B cell (primary cell): ENCODE data around the gene ZMYM4. TPM values are rescaled to one million over a fixed set of nuclear protein-coding genes. Genes with fewer than 3 reads are reported as not detected.
A peak's percentile ranks its signal among the peaks of the same experiment; 100 is the strongest.

Source experiments
- ATAC-seq: fragments of 200-7000 bp; cut with Tn5 transposase; one replicate; pipeline ENCODE4 v1.10.0; 2021; ENCODE audit warnings: low read depth, mild to moderate bottlenecking, moderate number of reproducible peaks, moderate library complexity
- CTCF ChIA-PET: fragments of 350-600 bp; sonication (Branson Sonifier 250); formaldehyde crosslinking; loops from one replicate; lab custom pipeline; 2021; ENCODE audit warnings: antibody characterized with exemption, inconsistent platforms; lab: Charles Lee
- POLR2A ChIA-PET: fragments of 350-600 bp; sonication (Branson Sonifier 250); formaldehyde crosslinking; loops from one replicate; lab custom pipeline; 2021; ENCODE audit warnings: antibody characterized with exemption; lab: Charles Lee
- DNase-seq: peaks from one replicate; pipeline ENCODE4 v3.0.0; 2013
- H2AFZ ChIP-seq: 2 replicates; pipeline ENCODE4 v1.6.1; 2012; ENCODE audit warnings: mild to moderate bottlenecking, low read depth, low read length; ENCODE audit not compliant: insufficient read depth, poor library complexity, severe bottlenecking
- H3K27ac ChIP-seq, 2 donors: 1 replicate in 1 of 2; 2 replicates in 1 of 2; pipeline ENCODE4 v1.5.1; 2012 to 2013; ENCODE audit warnings: low read length in 2 of 2, mild to moderate bottlenecking in 2 of 2, moderate library complexity in 1 of 2
- H3K27me3 ChIP-seq, 4 experiments: fragments of 200-600 bp in 1 of 4; sonication (generic) in 1 of 4; replicated peaks in 1 of 4; 1 replicate in 2 of 4; 2 replicates in 2 of 4; pipeline versions ENCODE4 v1.6.1 to v1.7.0; 2013 to 2016; ENCODE audit warnings: low read length in 3 of 4, mild to moderate bottlenecking in 2 of 4, mixed read lengths in 1 of 4, moderate library complexity in 1 of 4; ENCODE audit not compliant: insufficient read depth in 4 of 4, control insufficient read depth in 3 of 4; ENCODE audit errors: control extremely low read depth in 1 of 4
- H3K36me3 ChIP-seq, 2 experiments: replicated peaks in 1 of 2; 1 replicate in 1 of 2; 2 replicates in 1 of 2; pipeline versions ENCODE4 v1.6.1 to v1.7.1; 2013; ENCODE audit warnings: low read length in 1 of 2; ENCODE audit not compliant: insufficient read depth in 2 of 2, control insufficient read depth in 1 of 2; ENCODE audit errors: control extremely low read depth in 1 of 2, extremely low read depth in 1 of 2
- H3K4me1 ChIP-seq, 2 donors: fragments of 200-600 bp in 1 of 2; sonication (generic) in 1 of 2; 1 replicate in 1 of 2; 2 replicates in 1 of 2; pipeline versions ENCODE4 v1.5.1 to v1.6.1; 2013 to 2017; ENCODE audit warnings: low read length in 2 of 2; ENCODE audit not compliant: control insufficient read depth in 2 of 2, insufficient read depth in 2 of 2
- H3K4me2 ChIP-seq: replicated peaks from 2 replicates; pipeline ENCODE3; 2012; ENCODE audit warnings: mild to moderate bottlenecking, low read depth, low read length; ENCODE audit not compliant: poor library complexity, severe bottlenecking
- H3K4me3 ChIP-seq, 5 experiments: fragments of 200-600 bp in 1 of 5; sonication (generic) in 1 of 5; 1 replicate in 3 of 5; 2 replicates in 2 of 5; pipeline versions ENCODE4 v1.5.1 to v1.7.0; 2011 to 2016; ENCODE audit warnings: low read length in 4 of 5, mild to moderate bottlenecking in 4 of 5, low read depth in 2 of 5, control low read depth in 1 of 5, moderate library complexity in 1 of 5; ENCODE audit not compliant: insufficient read depth in 1 of 5; ENCODE audit errors: control extremely low read depth in 1 of 5, extremely low read depth in 1 of 5
- H3K79me2 ChIP-seq: fragments of 200-600 bp; sonication (generic); one replicate; pipeline ENCODE4 v1.6.0; 2016; ENCODE audit warnings: low read length; ENCODE audit not compliant: control insufficient read depth, insufficient read depth
- H3K9ac ChIP-seq: fragments of 200-600 bp; sonication (generic); 2 replicates; pipeline ENCODE4 v1.6.1; 2017; ENCODE audit warnings: mild to moderate bottlenecking, low read length, moderate library complexity
- H3K9me3 ChIP-seq, 3 donors: one replicate each; pipeline versions ENCODE4 v1.6.1 to v1.7.1; 2013; ENCODE audit warnings: low read length in 2 of 3; ENCODE audit not compliant: control insufficient read depth in 2 of 3, insufficient read depth in 1 of 3; ENCODE audit errors: control extremely low read depth in 1 of 3
- H4K20me1 ChIP-seq: 2 replicates; pipeline ENCODE4 v1.6.0; 2012; ENCODE audit warnings: mild to moderate bottlenecking, low read length; ENCODE audit not compliant: insufficient read depth, control insufficient read depth, poor library complexity, severe bottlenecking
- H3K27ac Mint-ChIP-seq: one replicate; pipeline ENCODE4 v1.8.0; 2021; ENCODE audit warnings: mixed read lengths
- H3K27me3 Mint-ChIP-seq: one replicate; pipeline ENCODE4 v1.8.0; 2021; ENCODE audit warnings: mixed read lengths
- H3K4me1 Mint-ChIP-seq: one replicate; pipeline ENCODE4 v1.8.0; 2021; ENCODE audit warnings: mixed read lengths
- H3K4me3 Mint-ChIP-seq: one replicate; pipeline ENCODE4 v1.8.0; 2021; ENCODE audit warnings: mixed read lengths
- H3K9me3 Mint-ChIP-seq: one replicate; pipeline ENCODE4 v1.8.0; 2022; ENCODE audit warnings: mixed read lengths; ENCODE audit not compliant: insufficient read depth
- CTCF ChIP-seq: fragments of 200-600 bp; IDR thresholded peaks from one replicate; pipeline ENCODE4 v1.8.0; 2022; ENCODE audit warnings: antibody characterized with exemption, mild to moderate bottlenecking
- EZH2 ChIP-seq: IDR thresholded peaks from 2 replicates; pipeline ENCODE4 v1.6.1; 2012; ENCODE audit warnings: borderline replicate concordance, low read depth, mild to moderate bottlenecking, moderate library complexity, low read length; ENCODE audit not compliant: insufficient read depth, poor library complexity, severe bottlenecking
- WGBS: methylation state at CpG from one replicate; pipeline ENCODE4 v1.1.5; 2013; ENCODE audit warnings: missing lambda C conversion rate; ENCODE audit not compliant: insufficient coverage; 5-methylcytosine and 5-hydroxymethylcytosine counted together
- intact Hi-C: fragments of 100-400 bp; cut with micrococcal nuclease; formaldehyde crosslinking; loops from one replicate; pipeline ENCODE4 v1.10.0; 2022
- polyA minus RNA-seq: library from RNA; depleted of rRNA, polyadenylated mRNA; stranded (reverse); fragments of >200 nt; gene quantifications from 2 replicates; pipeline ENCODE4 v1.2.3, GENCODE V29; 2012
- polyA plus RNA-seq: library from polyadenylated mRNA; depleted of rRNA; stranded (reverse); fragments of >200 nt; gene quantifications from 2 replicates; pipeline ENCODE4 v1.2.3, GENCODE V29; 2012
- total RNA-seq, 2 donors: library from RNA; stranded (reverse); fragments of 120-200 nt in 1 of 2; gene quantifications; 1 replicate in 1 of 2; 2 replicates in 1 of 2; pipeline versions ENCODE4 v1.2.3 to v1.2.4, GENCODE V29; 2013 to 2022

Gene ZMYM4
- total RNA-seq (44.8 and 45.2 TPM in 2 replicates), polyA plus RNA-seq (7.2 and 12.5 TPM in 2 replicates), polyA minus RNA-seq (8.8 and 14.1 TPM in 2 replicates)
- 37.3 TPM for total RNA-seq (2013)

GRCh38 chr1:35268282-35269200 is at the start of gene ZMYM4:
Gene ZMYM4 (plus strand): TSS chr1:35268709. CDS start chr1:35269047, 338 bp downstream.
- DNase-seq (peak; percentile 94), ATAC-seq (peak; percentile 90)
- Mint-ChIP-seq H3K27me3 (peaks cover 17% of the 10 kb centered on the region), H3K4me3 (peak within 1 kb of the TSS; percentile 87), H3K9me3 (no peaks in the 10 kb centered on the region), H3K4me1 (peaks cover 28% of the 10 kb centered on the region), H3K27ac (peak within 1 kb of the TSS; percentile 89)
- 3% methylated on average over 52 of the region's 65 CpGs for WGBS
- peaks cover 0 to 3% (median under 1%) of the 10 kb centered on the region in 4 experiments for H3K27me3 ChIP-seq
- H3K4me2 ChIP-seq: peak within 1 kb of the TSS; percentile 83
- ChIA-PET POLR2A (interaction anchor here (0.7 to 1.4 kb wide), 2 partner anchors 23 to 501 kb away, joined by 3 to 5 read pairs; partner anchors contain the start of gene CLSPN), CTCF (interaction anchor here (1.0 to 1.1 kb wide), 2 partner anchors 238 to 408 kb away, joined by 3 read pairs; no protein-coding TSS in a partner anchor)
- peak within 1 kb of the TSS; percentile 94 for H3K9ac ChIP-seq
- H4K20me1 ChIP-seq: no peaks in the 10 kb centered on the region
- H3K4me1 ChIP-seq: peaks cover 14 to 15% of the 10 kb centered on the region in 2 donors
- no peak for TF ChIP-seq EZH2
- TF ChIP-seq CTCF: no peak
- H3K4me3 ChIP-seq: peak within 1 kb of the TSS; percentile 34 to 88 (median 71)
- H3K9me3 ChIP-seq: no peaks in the 10 kb centered on the region
- H2AFZ ChIP-seq: peak within 1 kb of the TSS; percentile 95
- intact Hi-C loops: loop anchor here (1.0 kb wide), 3 partner anchors 75 to 409 kb away; partner anchors contain the start of genes SFPQ, SMIM12 and ZMYM6
- peaks cover 45% of the 10 kb centered on the region for H3K79me2 ChIP-seq
- H3K27ac ChIP-seq: peak within 1 kb of the TSS; percentile 21 to 90
- H3K36me3 ChIP-seq: no peaks in the 10 kb centered on the region
